GM19467 (cell line): ENCODE results near the gene TAS2R46.
"Not testable (repeated sequence)": the region's sequence is repeated elsewhere in the genome, so short reads cannot be mapped to it uniquely, and the experiment has no call there.

Experiments
- ATAC-seq: cut with Tn5 transposase; IDR thresholded peaks from one replicate; pipeline ENCODE4 v1.9.1; 2021; ENCODE audit warnings: mild to moderate bottlenecking, moderate library complexity; ENCODE audit not compliant: unreplicated experiment

TAS2R46 gene

GRCh38 chr12:11040162-11040561 lies 21.9 kb downstream of the TAS2R46 start:
- no peak for ATAC-seq

- ATAC-seq = no peak
Observed at GRCh38 chr12:11039171-11039570, 22.9 kb downstream of the TAS2R46 start.

- not testable (repeated sequence) for ATAC-seq
Observed at GRCh38 chr12:11033959-11034358, 28.1 kb downstream of the TAS2R46 start.

DNA sequence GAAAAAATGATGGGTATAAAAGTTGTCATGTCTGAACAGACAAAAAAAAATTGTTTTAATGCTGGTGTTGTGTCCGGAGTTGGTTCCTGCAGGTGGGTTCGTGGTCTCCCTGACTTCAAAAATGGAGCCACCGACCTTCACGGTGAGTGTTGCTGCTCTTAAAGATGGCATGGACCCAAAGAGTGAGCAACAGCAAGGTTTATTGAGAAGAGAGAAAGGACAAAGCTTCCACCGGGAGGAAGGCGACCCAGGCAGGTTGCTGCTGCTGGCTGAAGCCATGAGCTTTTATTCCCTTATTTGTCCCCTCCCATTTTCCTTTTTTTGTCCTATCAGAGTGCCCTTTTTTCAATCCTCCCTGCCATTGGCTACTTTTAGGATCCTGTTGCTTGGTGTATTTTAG lies 30.8 kb downstream of the TAS2R46 start, which contains the start of gene TAS2R31:
Gene TAS2R31 (minus strand): TSS at position 101 of the 400 bp plus-strand sequence. CDS start 72 bp downstream, at position 29.
- no peak for ATAC-seq

DNA sequence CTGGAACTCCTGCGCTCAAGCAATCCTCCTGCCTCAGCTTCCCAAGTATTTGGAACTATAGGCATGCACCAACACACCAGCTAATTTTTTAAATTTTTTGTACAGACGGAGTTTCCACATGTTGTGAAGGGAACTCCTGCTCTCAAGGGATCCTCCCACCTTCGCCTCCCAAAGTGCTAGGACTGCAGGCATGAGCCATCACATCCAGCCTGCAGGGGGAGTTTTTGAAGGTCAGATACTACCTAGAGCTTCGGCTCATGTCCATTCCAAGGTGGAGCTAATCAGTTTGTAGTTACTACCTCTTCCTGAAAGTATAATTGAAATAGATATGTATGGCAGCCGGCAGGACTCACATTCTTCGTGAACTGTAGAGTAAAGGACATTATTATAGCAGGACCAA lies 36.0 kb downstream of the TAS2R46 start:
- ATAC-seq = no peak

GRCh38 chr12:11023387-11023786 lies 38.7 kb downstream of the TAS2R46 start:
- no peak for ATAC-seq

DNA sequence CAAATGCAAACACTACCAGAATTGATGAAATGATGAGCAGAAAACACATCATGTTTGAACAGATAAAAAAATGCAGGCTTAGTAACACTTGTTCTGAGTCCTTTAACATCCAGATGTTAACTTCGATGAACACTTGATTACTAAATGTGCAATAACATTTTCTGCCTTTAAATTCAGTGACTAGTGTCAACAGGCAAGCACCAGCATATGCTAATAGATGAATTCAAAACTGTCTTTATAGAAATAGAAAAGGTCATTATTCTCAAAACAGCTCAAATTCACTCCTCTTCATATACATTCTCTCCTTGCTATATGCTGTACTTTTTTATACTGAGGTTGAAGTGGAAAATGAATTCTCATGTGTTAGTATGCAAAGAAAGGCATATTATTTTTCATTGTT lies 39.6 kb downstream of the TAS2R46 start, which contains the start of gene TAS2R19:
Gene TAS2R19 (minus strand): TSS at position 101 of the 400 bp plus-strand sequence. CDS start 49 bp downstream, at position 52.
- no peak for ATAC-seq

DNA sequence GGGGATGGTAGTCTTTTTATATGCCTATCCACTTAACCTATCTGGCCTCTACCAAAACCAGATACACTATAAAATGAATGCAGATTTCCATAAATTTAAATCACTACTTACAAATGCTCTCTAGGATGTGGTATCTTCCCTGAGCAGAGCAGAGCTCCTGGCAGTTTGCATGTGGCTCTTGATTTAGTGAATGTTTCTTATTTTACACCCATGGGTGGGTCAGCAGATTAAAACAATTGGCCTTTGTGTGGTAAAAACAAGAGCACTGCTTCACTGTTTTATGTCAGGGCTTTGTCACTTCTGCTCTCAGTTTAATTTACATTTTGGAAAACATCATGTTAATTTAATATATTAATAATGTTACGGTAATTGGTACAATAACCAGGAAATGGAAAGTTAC lies 45.2 kb downstream of the TAS2R46 start:
- no peak for ATAC-seq

GRCh38 chr12:11015775-11016430 lies 46.2 kb downstream of the TAS2R46 start:
- no peak for ATAC-seq

DNA sequence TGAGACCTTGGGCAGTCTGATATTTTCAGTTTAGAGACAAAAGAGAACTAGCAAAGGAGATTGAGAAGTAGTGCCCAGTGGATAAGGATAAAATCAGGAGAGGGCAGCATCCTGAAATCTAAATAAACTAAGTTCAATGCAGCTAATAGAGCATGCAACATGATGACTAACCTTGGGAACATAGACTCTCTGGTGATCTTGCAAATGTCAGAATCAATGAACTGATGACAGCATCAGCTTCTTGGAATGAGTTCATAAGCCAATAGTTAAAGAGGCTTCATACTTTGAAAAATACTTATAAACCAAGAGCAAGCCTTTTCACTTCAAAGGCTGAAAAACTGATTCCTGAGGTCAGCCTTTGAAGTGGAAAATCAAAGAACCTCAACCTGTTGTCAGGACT lies 47.9 kb downstream of the TAS2R46 start:
- no peak for ATAC-seq
